HG03159 (cell line): ENCODE measurements around the gene ACAP3.

Experiments
- ATAC-seq: cut with Tn5 transposase; IDR thresholded peaks from one replicate; pipeline ENCODE4 v1.9.1; 2021; ENCODE audit warnings: mild to moderate bottlenecking, moderate library complexity; ENCODE audit not compliant: unreplicated experiment

The ACAP3 gene

GRCh38 chr1:1344655-1345361 is 37.1 kb upstream of the ACAP3 start:
- ATAC-seq = no peak

DNA sequence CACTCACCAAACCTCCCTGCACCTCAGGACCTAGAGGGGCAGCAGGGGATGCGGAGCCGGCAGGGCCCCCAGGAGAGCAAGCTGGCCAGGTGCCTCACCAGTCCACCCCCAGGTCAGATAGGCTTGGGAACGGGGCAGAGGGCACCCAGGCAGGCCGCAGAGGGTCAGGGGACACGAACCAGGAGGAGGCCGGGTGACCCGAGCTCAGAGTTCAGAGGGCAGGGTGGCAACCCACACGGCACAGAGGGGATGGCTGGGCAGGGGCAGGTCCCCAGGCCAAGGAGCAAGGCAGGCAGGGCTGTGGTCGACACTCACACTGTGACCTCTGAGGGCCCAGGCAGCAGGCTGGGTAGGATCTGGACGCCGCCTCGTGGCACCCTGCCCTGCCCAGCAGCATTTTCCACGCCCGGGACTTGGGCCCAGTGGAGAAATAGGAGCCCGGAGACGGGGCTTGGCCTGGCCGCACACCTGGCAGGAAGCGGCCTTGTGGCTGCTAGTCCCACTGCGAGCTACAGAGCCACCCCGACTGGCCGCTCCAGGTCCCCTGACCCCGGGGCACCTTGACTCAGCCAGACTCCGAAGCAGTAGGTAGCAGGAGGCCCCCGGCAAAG is 36.2 kb upstream of the ACAP3 start:
- ATAC-seq = no peak

- no peak for ATAC-seq
These were observed 34.9 kb upstream of the ACAP3 start for GRCh38 chr1:1342584-1343115.

- no peak for ATAC-seq
These were observed 34.4 kb upstream of the ACAP3 start for GRCh38 chr1:1342061-1342562.

- ATAC-seq = no peak
These were observed 33.9 kb upstream of the ACAP3 start for GRCh38 chr1:1341549-1342021.

DNA sequence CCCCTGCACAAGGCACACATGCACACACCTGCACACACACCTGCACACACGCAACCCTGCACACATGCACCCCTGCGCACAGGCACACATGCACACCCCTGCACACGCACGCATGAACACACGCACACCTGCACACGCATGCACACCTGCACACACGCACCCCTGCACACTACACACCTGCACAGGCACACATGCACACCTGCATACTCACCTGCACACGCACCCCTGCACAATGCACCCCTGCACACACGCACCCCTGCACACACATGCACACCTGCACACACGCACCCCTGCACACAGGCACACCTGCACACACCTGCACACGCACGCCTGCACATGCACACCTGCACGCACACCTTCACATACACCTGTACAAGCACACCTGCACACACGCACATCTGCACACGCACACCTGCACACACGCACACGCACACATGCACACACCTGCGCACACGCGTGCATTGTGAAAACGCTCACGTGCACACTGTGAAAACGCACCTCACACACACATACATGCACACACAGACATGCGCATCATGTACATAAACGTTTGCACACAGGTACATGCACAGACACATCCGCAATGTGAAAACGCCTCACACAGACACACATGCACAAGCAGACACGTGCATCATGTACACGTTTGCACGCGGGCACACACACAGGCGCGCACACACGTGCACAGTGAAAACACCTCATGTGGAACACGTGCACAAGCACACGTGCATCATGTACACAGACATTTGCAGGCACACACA is 33.2 kb upstream of the ACAP3 start:
- no peak for ATAC-seq

GRCh38 chr1:1340185-1340584 is 32.5 kb upstream of the ACAP3 start:
- ATAC-seq = no peak

DNA sequence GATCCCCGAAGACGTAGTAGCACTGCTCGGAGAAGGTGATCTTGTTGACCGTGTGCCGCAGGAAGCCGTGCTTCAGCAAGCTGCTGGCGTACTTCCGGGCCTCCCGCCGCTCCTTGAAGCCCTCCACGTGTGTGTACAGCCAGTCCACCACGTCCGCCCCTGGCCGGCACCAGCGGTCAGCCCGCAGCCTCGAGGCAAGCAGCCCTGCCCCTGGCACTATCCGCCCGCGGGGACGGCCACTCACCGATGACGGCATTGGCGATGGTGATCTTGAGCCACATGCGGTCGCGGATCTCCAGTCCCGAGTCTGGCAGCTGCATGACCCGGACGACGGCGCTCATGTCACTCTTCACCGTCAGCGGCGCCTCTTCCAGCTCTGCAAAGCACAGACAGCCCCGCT is 30.5 kb upstream of the ACAP3 start:
- ATAC-seq = no peak

DNA sequence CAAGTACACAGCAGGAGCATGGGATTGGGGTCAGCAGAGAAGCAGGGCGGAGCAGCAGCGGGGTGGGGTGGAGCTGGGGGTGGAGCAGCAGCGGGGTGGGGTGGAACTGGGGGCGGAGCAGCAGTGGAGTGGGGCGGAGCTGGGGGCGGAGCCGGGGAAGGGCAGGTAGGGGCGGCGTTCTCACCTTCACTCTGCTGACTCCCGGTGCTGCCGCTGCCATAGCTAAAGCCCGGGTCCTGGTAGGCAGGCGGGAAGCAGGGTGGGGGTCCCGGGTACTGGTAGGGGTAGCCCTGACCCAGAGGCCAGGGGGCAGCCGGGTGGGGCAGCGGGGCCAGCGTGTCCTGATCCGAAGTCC is 30.0 kb upstream of the ACAP3 start:
- ATAC-seq = no peak

DNA sequence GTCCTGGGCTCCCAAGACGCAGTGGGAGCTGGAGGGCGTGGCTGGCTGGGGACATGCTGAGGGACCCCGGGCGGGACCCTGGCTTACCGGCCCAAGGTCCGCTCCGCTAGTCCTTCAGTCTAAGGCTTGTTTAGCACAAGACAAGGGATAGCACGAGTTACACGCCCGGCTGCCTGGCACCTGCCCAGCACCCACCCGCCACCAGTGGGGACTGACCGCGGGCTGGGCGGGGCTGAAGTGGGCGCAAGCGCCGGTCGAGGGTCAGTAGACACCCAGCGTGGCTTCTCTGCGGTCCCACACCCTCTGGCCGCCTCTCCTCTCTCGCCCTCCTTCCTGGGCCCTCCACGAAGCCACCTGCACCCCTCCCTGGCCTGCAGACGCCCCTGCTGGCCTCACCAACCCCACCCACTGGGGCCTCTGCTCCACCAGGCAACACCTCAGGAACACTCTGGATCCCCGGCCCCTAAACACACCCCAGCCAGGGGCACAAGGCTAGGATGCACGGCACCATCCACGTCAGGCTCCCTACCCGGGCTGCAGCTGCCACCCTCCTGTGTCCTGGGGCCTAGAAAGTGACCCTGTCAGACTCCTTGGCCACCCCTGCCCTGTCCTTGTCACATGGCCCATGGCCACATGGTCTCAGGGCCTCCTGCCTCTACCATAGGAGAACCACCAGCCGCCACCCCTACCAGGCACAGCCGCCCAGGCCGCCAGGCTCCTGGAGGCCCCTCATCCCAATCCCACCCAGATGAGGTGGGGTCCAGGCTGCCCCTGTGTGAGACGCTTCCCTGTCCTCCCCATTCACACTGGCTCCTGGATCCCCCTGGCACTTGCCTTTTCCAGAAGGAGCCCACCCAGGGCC is 29.4 kb upstream of the ACAP3 start:
- no peak for ATAC-seq

DNA sequence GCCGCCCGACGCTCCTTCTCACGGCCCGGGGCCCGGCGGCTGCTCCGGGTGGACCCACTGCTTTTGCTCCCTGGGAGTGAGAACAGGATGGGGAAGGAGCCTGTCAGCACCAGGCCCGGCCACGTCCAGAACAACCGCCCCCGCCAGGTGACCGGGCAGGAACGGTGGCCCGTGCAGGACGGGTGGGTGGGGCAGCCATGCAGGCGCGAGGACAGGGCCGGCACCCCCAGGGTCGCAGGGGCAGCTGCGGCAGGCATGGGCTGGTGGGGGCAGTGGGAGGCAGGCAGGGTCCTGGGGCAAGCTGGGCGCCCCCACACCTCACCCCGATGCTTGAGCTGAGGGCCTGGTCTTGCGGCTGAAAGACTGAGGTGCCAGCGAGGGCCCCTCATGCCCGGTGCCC is 28.7 kb upstream of the ACAP3 start:
- no peak for ATAC-seq

- ATAC-seq = no peak
These were observed 28.1 kb upstream of the ACAP3 start for GRCh38 chr1:1335792-1336248.

DNA sequence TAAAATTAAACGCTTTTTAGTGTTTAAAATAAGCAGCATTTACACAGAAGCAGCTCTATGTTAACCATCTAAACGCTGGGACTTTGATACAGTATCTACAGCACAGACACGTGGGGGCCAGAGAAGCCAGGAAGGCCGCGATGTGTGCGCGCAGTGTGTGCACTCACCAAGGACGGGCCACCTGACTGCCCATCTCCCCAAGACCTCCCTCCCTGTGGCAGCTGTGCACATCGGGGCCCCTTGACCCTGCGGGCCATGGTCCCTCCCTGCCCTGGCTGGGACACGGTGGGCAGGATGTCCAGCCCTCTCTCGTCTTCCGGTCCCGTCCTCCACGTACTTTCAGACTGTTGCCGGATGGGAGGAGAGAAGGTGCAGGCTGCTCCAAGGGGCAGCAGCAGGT is 27.6 kb upstream of the ACAP3 start:
- no peak for ATAC-seq

GRCh38 chr1:1334835-1335234 is 27.1 kb upstream of the ACAP3 start:
- ATAC-seq = no peak

DNA sequence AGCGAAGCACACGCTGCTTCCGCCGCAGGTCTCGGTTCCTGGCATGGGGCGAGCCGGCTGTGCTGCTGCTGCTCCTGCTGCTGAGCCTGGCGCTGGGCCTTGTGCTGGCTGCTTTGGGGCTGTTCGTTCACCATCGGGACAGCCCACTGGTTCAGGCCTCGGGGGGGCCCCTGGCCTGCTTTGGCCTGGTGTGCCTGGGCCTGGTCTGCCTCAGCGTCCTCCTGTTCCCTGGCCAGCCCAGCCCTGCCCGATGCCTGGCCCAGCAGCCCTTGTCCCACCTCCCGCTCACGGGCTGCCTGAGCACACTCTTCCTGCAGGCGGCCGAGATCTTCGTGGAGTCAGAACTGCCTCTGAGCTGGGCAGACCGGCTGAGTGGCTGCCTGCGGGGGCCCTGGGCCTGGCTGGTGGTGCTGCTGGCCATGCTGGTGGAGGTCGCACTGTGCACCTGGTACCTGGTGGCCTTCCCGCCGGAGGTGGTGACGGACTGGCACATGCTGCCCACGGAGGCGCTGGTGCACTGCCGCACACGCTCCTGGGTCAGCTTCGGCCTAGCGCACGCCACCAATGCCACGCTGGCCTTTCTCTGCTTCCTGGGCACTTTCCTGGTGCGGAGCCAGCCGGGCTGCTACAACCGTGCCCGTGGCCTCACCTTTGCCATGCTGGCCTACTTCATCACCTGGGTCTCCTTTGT is 26.0 kb upstream of the ACAP3 start:
- ATAC-seq = no peak

- no peak for ATAC-seq
These were observed 25.2 kb upstream of the ACAP3 start for GRCh38 chr1:1332774-1333480.

DNA sequence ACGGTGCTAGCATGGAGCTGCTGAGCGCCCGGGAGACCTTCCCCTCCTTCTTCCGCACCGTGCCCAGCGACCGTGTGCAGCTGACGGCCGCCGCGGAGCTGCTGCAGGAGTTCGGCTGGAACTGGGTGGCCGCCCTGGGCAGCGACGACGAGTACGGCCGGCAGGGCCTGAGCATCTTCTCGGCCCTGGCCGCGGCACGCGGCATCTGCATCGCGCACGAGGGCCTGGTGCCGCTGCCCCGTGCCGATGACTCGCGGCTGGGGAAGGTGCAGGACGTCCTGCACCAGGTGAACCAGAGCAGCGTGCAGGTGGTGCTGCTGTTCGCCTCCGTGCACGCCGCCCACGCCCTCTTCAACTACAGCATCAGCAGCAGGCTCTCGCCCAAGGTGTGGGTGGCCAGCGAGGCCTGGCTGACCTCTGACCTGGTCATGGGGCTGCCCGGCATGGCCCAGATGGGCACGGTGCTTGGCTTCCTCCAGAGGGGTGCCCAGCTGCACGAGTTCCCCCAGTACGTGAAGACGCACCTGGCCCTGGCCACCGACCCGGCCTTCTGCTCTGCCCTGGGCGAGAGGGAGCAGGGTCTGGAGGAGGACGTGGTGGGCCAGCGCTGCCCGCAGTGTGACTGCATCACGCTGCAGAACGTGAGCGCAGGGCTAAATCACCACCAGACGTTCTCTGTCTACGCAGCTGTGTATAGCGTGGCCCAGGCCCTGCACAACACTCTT is 24.5 kb upstream of the ACAP3 start:
- no peak for ATAC-seq

GRCh38 chr1:1331068-1331965 is 23.6 kb upstream of the ACAP3 start, which contains the start of gene TAS1R3:
Gene TAS1R3 (plus strand): TSS chr1:1331280. CDS start chr1:1331346, 66 bp downstream.
- ATAC-seq = no peak
